Testis (tissue), 2 donors: ENCODE results near the gene DHX8.

Source experiments
- POLR2A ChIP-seq: fragments of 450-650 bp; IDR thresholded peaks from one replicate; pipeline ENCODE4 v1.6.1; 2017; ENCODE audit warnings: antibody characterized with exemption, mild to moderate bottlenecking, moderate library complexity
- TF ChIP-seq, protein P1 (sequence below), 3 experiments: fragments of 450-650 bp in 2 of 3; fragments of 200-600 bp in 1 of 3; sonication (generic) in 1 of 3; IDR thresholded peaks; one replicate each; pipeline ENCODE4 v1.5.1; 2016 to 2019; ENCODE audit warnings: antibody characterized with exemption in 3 of 3, mild to moderate bottlenecking in 2 of 3, moderate library complexity in 1 of 3

DNA sequence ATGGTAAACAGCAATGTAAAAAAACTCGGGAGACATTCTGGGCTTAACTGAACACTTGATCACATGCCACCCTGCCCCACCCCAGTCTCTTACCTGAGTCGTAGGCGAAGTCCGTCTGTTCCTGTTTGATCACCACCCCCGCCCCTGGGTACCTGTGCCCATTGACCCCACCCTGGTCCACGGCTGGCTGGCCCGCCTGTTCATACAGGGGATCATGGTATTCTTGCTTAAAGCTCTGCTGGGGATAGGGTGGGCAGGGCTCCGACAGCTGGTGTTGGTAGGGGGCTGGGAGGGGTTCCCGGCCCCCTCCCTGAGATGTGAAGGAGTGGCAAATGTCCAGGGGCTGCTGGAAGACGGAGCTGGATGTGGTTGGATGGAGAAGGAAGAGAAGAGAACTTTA, 48.8 kb downstream of the DHX8 start:
- TF ChIP-seq, protein P1, sequence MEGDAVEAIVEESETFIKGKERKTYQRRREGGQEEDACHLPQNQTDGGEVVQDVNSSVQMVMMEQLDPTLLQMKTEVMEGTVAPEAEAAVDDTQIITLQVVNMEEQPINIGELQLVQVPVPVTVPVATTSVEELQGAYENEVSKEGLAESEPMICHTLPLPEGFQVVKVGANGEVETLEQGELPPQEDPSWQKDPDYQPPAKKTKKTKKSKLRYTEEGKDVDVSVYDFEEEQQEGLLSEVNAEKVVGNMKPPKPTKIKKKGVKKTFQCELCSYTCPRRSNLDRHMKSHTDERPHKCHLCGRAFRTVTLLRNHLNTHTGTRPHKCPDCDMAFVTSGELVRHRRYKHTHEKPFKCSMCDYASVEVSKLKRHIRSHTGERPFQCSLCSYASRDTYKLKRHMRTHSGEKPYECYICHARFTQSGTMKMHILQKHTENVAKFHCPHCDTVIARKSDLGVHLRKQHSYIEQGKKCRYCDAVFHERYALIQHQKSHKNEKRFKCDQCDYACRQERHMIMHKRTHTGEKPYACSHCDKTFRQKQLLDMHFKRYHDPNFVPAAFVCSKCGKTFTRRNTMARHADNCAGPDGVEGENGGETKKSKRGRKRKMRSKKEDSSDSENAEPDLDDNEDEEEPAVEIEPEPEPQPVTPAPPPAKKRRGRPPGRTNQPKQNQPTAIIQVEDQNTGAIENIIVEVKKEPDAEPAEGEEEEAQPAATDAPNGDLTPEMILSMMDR (IDR thresholded peaks at IDR 0.05) = no peak
- no peak for TF ChIP-seq POLR2A
